K562 (cell line): Measurements from ENCODE around the gene OSBP2. TPM values are rescaled to one million over a fixed set of nuclear protein-coding genes. Genes with fewer than 3 reads are reported as not detected.

Experiments used
- ATF7 ChIP-seq: fragments of 450-650 bp; IDR thresholded peaks from 2 replicates; pipeline ENCODE4 v1.7.1; 2014; ENCODE audit warnings: mild to moderate bottlenecking, moderate library complexity
- HDAC1 ChIP-seq, 2 experiments: fragments of 450-650 bp; IDR thresholded peaks; 2 replicates each; pipeline ENCODE4 v1.6.1; 2016 to 2017; ENCODE audit warnings: inconsistent platforms in 1 of 2, mild to moderate bottlenecking in 1 of 2, moderate library complexity in 1 of 2
- HNRNPLL ChIP-seq: fragments of 200-400 bp; formaldehyde crosslinking; IDR thresholded peaks from 2 replicates; pipeline ENCODE4 v1.6.1; 2017; ENCODE audit warnings: low read length, low read depth, mild to moderate bottlenecking; ENCODE audit not compliant: poor library complexity, severe bottlenecking
- KDM5B ChIP-seq: fragments of 200-600 bp; sonication (generic); IDR thresholded peaks from 2 replicates; pipeline ENCODE4 v1.6.1; 2012; ENCODE audit warnings: low read depth, mild to moderate bottlenecking, moderate library complexity, low read length, control low read depth, inconsistent platforms; ENCODE audit not compliant: insufficient replicate concordance
- KLF1 ChIP-seq: fragments of 450-650 bp; IDR thresholded peaks from 2 replicates; pipeline ENCODE4 v1.6.1; 2016; ENCODE audit warnings: missing genetic modification characterization, missing compliant biosample characterization
- LARP7 ChIP-seq: fragments of 450-650 bp; IDR thresholded peaks from 2 replicates; pipeline ENCODE4 v1.6.1; 2016
- LEF1 ChIP-seq: fragments of 450-650 bp; IDR thresholded peaks from 2 replicates; pipeline ENCODE4 v1.6.1; 2016; ENCODE audit warnings: mild to moderate bottlenecking
- MXI1 ChIP-seq: IDR thresholded peaks from 2 replicates; pipeline ENCODE4 v1.6.1; 2011; ENCODE audit warnings: low read depth, mild to moderate bottlenecking, improper control_type of control experiment, low read length
- NCOR1 ChIP-seq: fragments of 450-650 bp; IDR thresholded peaks from 2 replicates; pipeline ENCODE4 v1.6.1; 2016; ENCODE audit warnings: mild to moderate bottlenecking, moderate library complexity
- RAD21 ChIP-seq, 2 experiments: fragments of 250-450 bp in 1 of 2; fragments of 450-650 bp in 1 of 2; sonication (Bioruptor Pico) in 1 of 2; formaldehyde crosslinking in 1 of 2; IDR thresholded peaks in 1 of 2; conservative IDR thresholded peaks in 1 of 2; 2 replicates each; pipeline versions ENCODE4 v1.4.0 to v1.8.0; 2020 to 2022; ENCODE audit warnings: mild to moderate bottlenecking in 2 of 2, moderate library complexity in 1 of 2
- ZBTB11 ChIP-seq, 3 experiments: fragments of 200-800 bp in 1 of 3; fragments of 250-450 bp in 1 of 3; fragments of 450-650 bp in 1 of 3; sonication (Bioruptor Pico) in 1 of 3; sonication (Bioruptor generic) in 1 of 3; formaldehyde crosslinking in 1 of 3; IDR thresholded peaks; 2 replicates each; pipeline versions ENCODE4 v1.6.1 to v1.8.0; 2016 to 2022; ENCODE audit warnings: mild to moderate bottlenecking in 2 of 3, missing genetic modification characterization in 2 of 3, missing compliant biosample characterization in 1 of 3, moderate library complexity in 1 of 3
- ZEB2 ChIP-seq: fragments of 450-650 bp; IDR thresholded peaks from 2 replicates; pipeline ENCODE4 v1.6.1; 2016
- ZNF24 ChIP-seq: fragments of 450-650 bp; IDR thresholded peaks from 2 replicates; pipeline ENCODE4 v1.6.1; 2016
- ZNF280B ChIP-seq: fragments of 250-450 bp; sonication (Bioruptor Pico); IDR thresholded peaks from 2 replicates; pipeline ENCODE4 v1.5.1; 2021; ENCODE audit warnings: mild to moderate bottlenecking
- ZNF408 ChIP-seq: fragments of 250-450 bp; sonication (Bioruptor Pico); IDR thresholded peaks from 2 replicates; pipeline ENCODE4 v1.4.0; 2020; ENCODE audit warnings: low read depth, mild to moderate bottlenecking, moderate library complexity
- ZSCAN29 ChIP-seq: fragments of 450-650 bp; IDR thresholded peaks from 2 replicates; pipeline ENCODE4 v1.6.1; 2017
- polyA plus RNA-seq, 8 experiments: library from polyadenylated mRNA; depleted of rRNA in 4 of 8; stranded (reverse) in 5 of 8; unstranded in 3 of 8; fragments of >200 nt; fragmentation: Nextera tagmentation in 2 of 8; fragmentation: Illumina TruSeq in 1 of 8; extraction: Ambion mirVana in 2 of 8; extraction: Trizol in 1 of 8; gene quantifications; 2 replicates each; pipeline versions ENCODE4 v1.2.1 to v1.2.3, GENCODE V29; 2011 to 2014; ENCODE audit warnings: inconsistent platforms in 1 of 8, missing spikeins in 1 of 8
- total RNA-seq, 7 experiments: library from RNA; depleted of rRNA in 6 of 7; stranded (reverse); fragments of >200 nt in 6 of 7; fragmentation: Illumina TruSeq in 2 of 7; extraction: Trizol in 2 of 7; gene quantifications; 2 replicates each; pipeline versions ENCODE4 v1.2.1 to v1.2.3, GENCODE V29; 2011 to 2021; ENCODE audit warnings: low replicate concordance in 1 of 7
- TF ChIP-seq, protein P1 (sequence below): sonication (generic); formaldehyde crosslinking; IDR thresholded peaks from 2 replicates; pipeline ENCODE4 v1.8.0; 2022; ENCODE audit warnings: missing genetic modification reagents, mild to moderate bottlenecking, moderate library complexity, borderline replicate concordance
- TF ChIP-seq, protein P2 (sequence below): fragments of 450-650 bp; formaldehyde crosslinking; IDR thresholded peaks from 2 replicates; pipeline ENCODE4 v1.4.0; 2020; ENCODE audit warnings: mild to moderate bottlenecking, moderate library complexity

Gene OSBP2
- total and polyA plus RNA-seq, 9 of the 15 experiments (the other 6 are each of a cell fraction or from before 2014, with no cell fraction given): 0.52 to 29.5 (median 21.6) TPM

- TF ChIP-seq LEF1: no peak
- TF ChIP-seq ATF7: peak; percentile 59; the same call in 1 of the 2 replicates
- TF ChIP-seq ZNF280B (CRISPR knock-in tag): no peak
- peak; percentile 40 for TF ChIP-seq KDM5B
- peak; percentile 62; the same call in 1 of the 2 replicates for TF ChIP-seq ZNF24
- TF ChIP-seq, protein P1, sequence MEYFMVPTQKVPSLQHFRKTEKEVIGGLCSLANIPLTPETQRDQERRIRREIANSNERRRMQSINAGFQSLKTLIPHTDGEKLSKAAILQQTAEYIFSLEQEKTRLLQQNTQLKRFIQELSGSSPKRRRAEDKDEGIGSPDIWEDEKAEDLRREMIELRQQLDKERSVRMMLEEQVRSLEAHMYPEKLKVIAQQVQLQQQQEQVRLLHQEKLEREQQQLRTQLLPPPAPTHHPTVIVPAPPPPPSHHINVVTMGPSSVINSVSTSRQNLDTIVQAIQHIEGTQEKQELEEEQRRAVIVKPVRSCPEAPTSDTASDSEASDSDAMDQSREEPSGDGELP: peak; percentile 90; the same call in 1 of the 2 replicates
- TF ChIP-seq RAD21 (CRISPR knock-in tag; conservative IDR thresholded peaks at IDR 0.05 in 1 of 2, IDR thresholded peaks at IDR 0.05 in 1 of 2): no peak
- no peak for TF ChIP-seq ZEB2
- TF ChIP-seq, protein P2, sequence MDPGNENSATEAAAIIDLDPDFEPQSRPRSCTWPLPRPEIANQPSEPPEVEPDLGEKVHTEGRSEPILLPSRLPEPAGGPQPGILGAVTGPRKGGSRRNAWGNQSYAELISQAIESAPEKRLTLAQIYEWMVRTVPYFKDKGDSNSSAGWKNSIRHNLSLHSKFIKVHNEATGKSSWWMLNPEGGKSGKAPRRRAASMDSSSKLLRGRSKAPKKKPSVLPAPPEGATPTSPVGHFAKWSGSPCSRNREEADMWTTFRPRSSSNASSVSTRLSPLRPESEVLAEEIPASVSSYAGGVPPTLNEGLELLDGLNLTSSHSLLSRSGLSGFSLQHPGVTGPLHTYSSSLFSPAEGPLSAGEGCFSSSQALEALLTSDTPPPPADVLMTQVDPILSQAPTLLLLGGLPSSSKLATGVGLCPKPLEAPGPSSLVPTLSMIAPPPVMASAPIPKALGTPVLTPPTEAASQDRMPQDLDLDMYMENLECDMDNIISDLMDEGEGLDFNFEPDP (CRISPR knock-in tag): no peak
- no peak for TF ChIP-seq ZBTB11 (CRISPR knock-in tag; IDR thresholded peaks at IDR 0.05)
- peak; percentile 86 for TF ChIP-seq KLF1 (tag)
- TF ChIP-seq HDAC1 (IDR thresholded peaks at IDR 0.05): peak in 1 of 2 experiments; percentile 58; a peak in 2 of 4 replicates
- no peak for TF ChIP-seq ZSCAN29
- peak; percentile 98 for TF ChIP-seq HNRNPLL
- TF ChIP-seq NCOR1: no peak
- peak; percentile 90 for TF ChIP-seq MXI1
- TF ChIP-seq LARP7: no peak
- TF ChIP-seq ZNF408 (CRISPR knock-in tag): no peak
These were observed 26.9 kb upstream of the OSBP2 start, which contains the start of gene DUSP18 (continued) for GRCh38 chr22:30667494-30668385.
